Measurements from ENCODE around the gene MEGF8. TPM values are rescaled to one million over a fixed set of nuclear protein-coding genes. Genes with fewer than 3 reads are reported as not detected.

MEGF8 gene
- total and polyA plus RNA-seq, 2 donors (not counting 3 experiments of a cell fraction or from before 2014, with no cell fraction given), result 20.6 to 39.6 TPM

DNA sequence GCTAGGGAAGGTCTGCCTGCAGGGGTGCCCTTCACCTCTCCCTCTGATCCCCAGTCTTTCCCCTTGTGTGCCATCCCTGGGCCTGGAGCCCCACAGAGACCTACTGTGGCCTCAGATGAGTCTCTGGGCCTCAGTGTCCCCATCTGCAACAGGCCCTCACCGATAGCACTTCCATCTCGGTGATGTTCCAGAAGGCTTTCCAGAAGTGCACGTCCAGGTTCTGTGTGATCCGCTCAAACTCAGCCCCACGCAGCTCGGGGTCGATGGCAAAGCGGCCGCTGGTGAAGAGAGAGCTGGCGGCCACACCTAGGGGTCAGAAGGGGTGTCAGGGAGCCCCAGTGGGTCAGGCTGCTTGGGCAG lies 82.4 kb downstream of the MEGF8 start:
- FAIRE-seq (no peak), DNase-seq (ENCODE audit: low read depth, low spot score) (no peak)
- Histone ChIP-seq H3K27ac (ENCODE audit: insufficient read depth, low read depth, low read length) (no peak overlapping the region), H3K27me3 (ENCODE audit: control insufficient read depth in 2 of 2, insufficient read depth in 2 of 2, low read length in 2 of 2) (no peaks in the 10 kb centered on the region), H3K9me3 (replicated peaks; ENCODE audit: control insufficient read depth, insufficient read depth, low read length) (no peaks in the 10 kb centered on the region), H3K4me2 (ENCODE audit: insufficient read depth, low read length) (no peak overlapping the region), H3K79me2 (ENCODE audit: control insufficient read depth, insufficient read depth, low read length) (no peaks in the 10 kb centered on the region), H3K36me3 (ENCODE audit: control insufficient read depth in 2 of 2, extremely low read depth in 1 of 2, insufficient read depth in 2 of 2, low read length in 2 of 2) (no peaks in the 10 kb centered on the region), H4K20me1 (replicated peaks; ENCODE audit: control insufficient read depth, extremely low read depth, insufficient read depth, low read length) (no peaks in the 10 kb centered on the region), H3K9ac (replicated peaks; ENCODE audit: extremely low read depth, insufficient read depth, low read length) (no peak overlapping the region), H2AFZ (ENCODE audit: low read depth, low read length) (no peak overlapping the region), H3K4me1 (ENCODE audit: control insufficient read depth, extremely low read depth, insufficient read depth, low read length) (no peaks in the 10 kb centered on the region), H3K9me1 (replicated peaks; ENCODE audit: control insufficient read depth, extremely low read depth, insufficient read depth, low read length) (no peaks in the 10 kb centered on the region), H3K4me3 (replicated peaks in 1 of 3; ENCODE audit: insufficient read depth in 1 of 3, low read depth in 1 of 3, low read length in 3 of 3) (no peak overlapping the region)
- ChIA-PET CTCF (interaction anchor here (1.0 to 1.1 kb wide), 2 partner anchors 8 to 12 kb away, joined by 3 read pairs; no protein-coding TSS in a partner anchor), POLR2A (no interaction called here)
- dilution Hi-C loops (cut with MboI; ENCODE audit: extremely low pct_ligation_motif_present, low sequenced_read_pairs), result no loop called here
- BruUV-seq (replicated peaks), result no TSS peak
- TF ChIP-seq, protein P1, sequence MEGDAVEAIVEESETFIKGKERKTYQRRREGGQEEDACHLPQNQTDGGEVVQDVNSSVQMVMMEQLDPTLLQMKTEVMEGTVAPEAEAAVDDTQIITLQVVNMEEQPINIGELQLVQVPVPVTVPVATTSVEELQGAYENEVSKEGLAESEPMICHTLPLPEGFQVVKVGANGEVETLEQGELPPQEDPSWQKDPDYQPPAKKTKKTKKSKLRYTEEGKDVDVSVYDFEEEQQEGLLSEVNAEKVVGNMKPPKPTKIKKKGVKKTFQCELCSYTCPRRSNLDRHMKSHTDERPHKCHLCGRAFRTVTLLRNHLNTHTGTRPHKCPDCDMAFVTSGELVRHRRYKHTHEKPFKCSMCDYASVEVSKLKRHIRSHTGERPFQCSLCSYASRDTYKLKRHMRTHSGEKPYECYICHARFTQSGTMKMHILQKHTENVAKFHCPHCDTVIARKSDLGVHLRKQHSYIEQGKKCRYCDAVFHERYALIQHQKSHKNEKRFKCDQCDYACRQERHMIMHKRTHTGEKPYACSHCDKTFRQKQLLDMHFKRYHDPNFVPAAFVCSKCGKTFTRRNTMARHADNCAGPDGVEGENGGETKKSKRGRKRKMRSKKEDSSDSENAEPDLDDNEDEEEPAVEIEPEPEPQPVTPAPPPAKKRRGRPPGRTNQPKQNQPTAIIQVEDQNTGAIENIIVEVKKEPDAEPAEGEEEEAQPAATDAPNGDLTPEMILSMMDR (IDR thresholded peaks at IDR 0.05; ENCODE audit: extremely low read depth in 1 of 2, insufficient read depth in 1 of 2, low read depth in 1 of 2, low read length in 2 of 2), result no peak
- TF ChIP-seq POLR2AphosphoS5 (IDR thresholded peaks at IDR 0.05; ENCODE audit: insufficient read depth, low read depth, low read length) (no peak), EZH2 (IDR thresholded peaks at IDR 0.05; ENCODE audit: borderline replicate concordance, low read depth, low read length, severe bottlenecking) (no peak), FOS (IDR thresholded peaks at IDR 0.05; ENCODE audit: borderline replicate concordance, insufficient read depth, low read length) (no peak), POLR2A (IDR thresholded peaks at IDR 0.05; ENCODE audit: low read depth, low read length) (no peak), GATA2 (IDR thresholded peaks at IDR 0.05; ENCODE audit: insufficient read depth, insufficient read length, low read depth, low read length) (no peak), JUN (IDR thresholded peaks at IDR 0.05; ENCODE audit: borderline replicate concordance, insufficient read depth, insufficient read length, low read depth) (no peak), MYC (IDR thresholded peaks at IDR 0.05; ENCODE audit: low read depth, low read length) (no peak), MAX (IDR thresholded peaks at IDR 0.05; ENCODE audit: insufficient read depth, insufficient read length) (no peak)
- intact Hi-C loops (cut with micrococcal nuclease), result no loop called here

Measured in endothelial cell of umbilical vein (primary cell).